Motor neuron (in vitro differentiated cells): ENCODE measurements around the gene TMTC3. TPM values are rescaled to one million over a fixed set of nuclear protein-coding genes. Genes with fewer than 3 reads are reported as not detected.

Experiments
- ATAC-seq, 8 experiments: fragments of 200-7000 bp; cut with Tn5 transposase; replicated peaks in 6 of 8; 2 replicates each; pipeline ENCODE4 v1.8.0; 2021; ENCODE audit warnings: mild to moderate bottlenecking in 8 of 8, moderate library complexity in 8 of 8
- H3K27ac ChIP-seq, 2 donors: fragments of 250-450 bp; sonication (Bioruptor Pico); 2 replicates each; pipeline ENCODE4 v1.9.0; 2021; ENCODE audit warnings: antibody characterized with exemption in 2 of 2, mild to moderate bottlenecking in 2 of 2, moderate library complexity in 1 of 2
- H3K4me1 ChIP-seq, 2 donors: fragments of 250-450 bp; sonication (Bioruptor Pico); replicated peaks in 1 of 2; 2 replicates each; pipeline ENCODE4 v1.6.1; 2021; ENCODE audit warnings: antibody characterized with exemption in 2 of 2, mild to moderate bottlenecking in 2 of 2, moderate library complexity in 1 of 2
- H3K4me3 ChIP-seq, 5 donors: fragments of 250-450 bp; sonication (Bioruptor Pico); 2 replicates each; pipeline ENCODE4 v1.9.0; 2021; ENCODE audit warnings: antibody characterized with exemption in 5 of 5, mild to moderate bottlenecking in 5 of 5, moderate library complexity in 4 of 5
- WGBS, 10 experiments: fragments of 450-650 bp; shearing (Covaris generic); methylation state at CpG; one replicate each; pipeline ENCODE4 v1.0.0; 2022; 5-methylcytosine and 5-hydroxymethylcytosine counted together
- in situ Hi-C, 9 experiments: fragments of 400-800 bp; cut with MboI; loops; one replicate each; pipeline ENCODE4 v1.15.0; 2021; ENCODE audit warnings: low sequenced_read_pairs in 9 of 9, low pct_unique_long_range_greater_than_20kb in 2 of 9; ENCODE audit not compliant: unreplicated experiment in 9 of 9
- total RNA-seq, 8 experiments: library from RNA; unstranded; fragments of 300-600 nt; gene quantifications; 2 replicates each; pipeline versions ENCODE4 v1.2.3 to v1.2.4, GENCODE V29; 2022

Gene TMTC3
- total RNA-seq, 8 experiments from 2014 or later = 9.2 to 32.3 (median 14.5) TPM

DNA sequence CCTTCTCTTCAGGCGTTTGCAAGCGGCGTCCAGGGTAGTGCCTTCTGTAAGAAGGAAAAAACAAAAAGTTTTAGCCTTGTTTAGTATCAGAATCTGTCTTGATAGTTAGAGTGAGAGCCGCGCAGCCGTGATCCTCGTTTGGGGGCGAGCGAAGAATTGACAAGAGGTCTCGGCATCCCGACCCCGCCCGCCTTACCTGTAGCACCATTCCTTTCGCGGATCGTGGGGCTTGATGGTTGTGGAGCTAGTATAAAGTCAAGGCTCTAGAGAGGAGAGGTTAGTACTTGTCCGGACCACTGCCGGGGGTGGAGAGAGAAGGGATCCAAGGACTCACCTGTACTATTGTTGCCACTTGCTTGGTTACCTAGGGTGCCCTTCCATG, 494 bp downstream of the TMTC3 start:
- H3K27ac ChIP-seq = peak overlapping the region; percentile 11 to 64
- in situ Hi-C loops = no loop called here
- ATAC-seq = no peak
- peak overlapping the region; percentile 55 to 83 (median 73) for H3K4me3 ChIP-seq
- 0 to 20% (median 1%) methylated on average over 1 to 16 of the region's 18 CpGs; no CpG with 5 or more reads in 2 of the 10 experiments for WGBS, 10 experiments
- peaks cover 3 to 13% of the 10 kb centered on the region in 2 donors for H3K4me1 ChIP-seq

DNA sequence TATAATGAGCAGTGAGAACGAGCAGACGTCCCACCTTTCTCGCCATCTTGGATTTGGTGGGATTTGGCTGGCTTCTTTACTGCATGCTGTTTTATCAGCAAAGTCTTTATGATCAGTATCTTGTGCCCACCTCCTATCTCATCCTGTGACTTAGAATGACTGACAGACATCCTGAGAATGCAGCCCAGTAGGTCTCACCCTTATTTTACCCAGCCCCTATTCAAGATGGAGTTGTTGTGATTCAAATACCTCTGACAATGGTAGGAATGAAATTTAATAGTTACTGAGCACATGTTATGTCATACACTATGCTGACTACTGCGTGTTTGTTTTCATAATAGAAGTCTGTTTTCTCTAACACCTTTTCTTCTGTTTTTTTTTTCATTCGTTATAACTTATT, 1.9 kb downstream of the TMTC3 start:
- peaks cover 3 to 13% of the 10 kb centered on the region in 2 donors for H3K4me1 ChIP-seq
- H3K4me3 ChIP-seq = no peak overlapping the region
- no peak overlapping the region for H3K27ac ChIP-seq
- in situ Hi-C loops = no loop called here
- ATAC-seq = no peak
- WGBS, 10 experiments = 67 to 100% (median 92%) methylated on average over 1 to 5 of the region's 5 CpGs

DNA sequence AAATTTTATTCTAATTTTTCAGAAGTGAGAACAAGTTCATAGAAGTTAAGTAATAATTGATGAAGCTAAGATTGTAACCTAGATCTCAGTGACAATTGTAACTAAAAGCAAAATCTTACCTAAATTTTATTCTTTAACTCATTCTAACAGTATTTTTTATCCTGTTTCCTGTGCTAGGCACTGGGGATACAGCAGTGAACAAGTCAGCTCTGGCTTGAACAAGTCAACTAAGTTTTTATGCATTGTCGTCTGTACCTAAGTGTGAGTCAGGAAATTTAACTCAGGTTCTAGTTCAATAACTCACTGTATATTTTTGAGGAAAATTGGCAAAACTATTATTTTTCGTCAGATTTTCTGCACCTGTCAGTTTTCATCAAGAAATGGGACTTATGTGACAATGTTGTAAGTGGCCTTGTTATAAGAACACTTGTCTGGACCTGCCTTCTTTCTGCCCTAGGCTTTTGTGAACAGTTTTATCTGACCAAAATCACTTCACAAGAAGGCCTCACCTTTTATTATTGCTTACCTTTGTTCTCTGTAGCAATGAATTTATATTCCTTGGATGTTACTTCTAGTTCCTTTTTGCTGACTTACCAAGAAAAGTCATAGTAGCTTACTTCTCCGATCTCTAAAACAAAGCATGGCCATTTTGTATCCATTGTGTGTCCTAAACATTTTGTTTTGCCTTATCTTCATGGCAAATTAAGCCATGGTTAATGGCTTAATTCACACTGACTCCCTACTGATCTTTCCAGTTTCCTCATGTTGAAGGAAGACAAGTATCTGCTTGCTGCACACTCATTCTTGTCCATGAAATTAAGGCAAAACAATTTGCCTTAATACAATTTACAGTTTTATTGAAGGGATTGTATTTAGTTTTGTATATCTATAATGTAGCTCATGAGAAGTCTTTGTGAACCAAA, 2.7 kb downstream of the TMTC3 start:
- WGBS, 10 experiments = 20 to 100% (median 85%) methylated on average over 1 to 3 of the region's 3 CpGs
- ATAC-seq = no peak
- in situ Hi-C loops = no loop called here
- Histone ChIP-seq H3K27ac (no peak overlapping the region), H3K4me3 (no peak overlapping the region), H3K4me1 (peaks cover 3 to 13% of the 10 kb centered on the region in 2 donors)

DNA sequence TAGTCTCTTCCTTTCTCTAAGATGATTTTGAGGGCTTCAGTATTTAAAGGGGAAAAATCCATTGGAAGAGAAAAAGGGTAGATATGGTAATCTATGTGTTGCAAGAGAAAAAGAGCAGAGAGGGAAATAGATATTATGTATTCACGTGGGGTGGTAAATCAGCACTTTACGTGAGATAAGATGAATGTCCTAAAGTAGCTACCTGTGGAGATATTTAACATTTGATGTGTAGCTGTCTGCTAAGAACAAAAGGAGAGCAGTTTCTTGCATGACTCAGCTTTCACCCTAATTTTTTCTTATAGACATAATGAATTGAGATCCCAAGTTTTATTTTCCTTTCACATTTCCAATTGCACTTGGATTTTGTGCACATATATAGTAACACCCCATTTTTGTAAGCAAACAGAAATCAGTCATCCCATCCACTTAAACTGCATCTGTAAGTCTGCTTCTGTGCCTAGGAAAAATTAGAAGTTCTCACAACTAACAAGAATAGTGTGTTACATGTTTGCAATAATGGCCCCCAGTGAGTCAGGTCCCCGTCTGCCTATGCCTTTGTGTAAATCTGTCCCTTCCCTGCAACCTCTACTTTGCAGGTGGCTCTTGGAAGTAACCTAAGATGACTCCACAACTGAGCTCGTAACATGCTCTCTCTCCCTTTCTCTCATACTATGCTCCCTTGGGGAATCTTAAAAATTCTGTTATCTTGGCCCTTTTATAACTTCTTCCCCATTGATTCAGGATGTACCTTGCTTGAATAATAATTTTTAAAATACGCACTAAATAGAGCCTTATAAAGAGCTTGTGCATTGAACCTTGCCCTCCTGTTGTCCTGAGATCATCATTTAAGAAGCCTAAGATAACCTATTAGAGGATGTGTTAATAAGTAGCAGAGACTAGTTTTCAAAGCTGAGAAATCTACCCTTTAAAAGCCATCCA, 3.7 kb downstream of the TMTC3 start:
- H3K4me3 ChIP-seq = no peak overlapping the region
- H3K4me1 ChIP-seq = peaks cover 3 to 12% of the 10 kb centered on the region in 2 donors
- no peak overlapping the region for H3K27ac ChIP-seq
- in situ Hi-C loops = no loop called here
- no peak for ATAC-seq
- 29 to 100% (median 63%) methylated on average over 2 to 4 of the region's 5 CpGs for WGBS, 10 experiments

DNA sequence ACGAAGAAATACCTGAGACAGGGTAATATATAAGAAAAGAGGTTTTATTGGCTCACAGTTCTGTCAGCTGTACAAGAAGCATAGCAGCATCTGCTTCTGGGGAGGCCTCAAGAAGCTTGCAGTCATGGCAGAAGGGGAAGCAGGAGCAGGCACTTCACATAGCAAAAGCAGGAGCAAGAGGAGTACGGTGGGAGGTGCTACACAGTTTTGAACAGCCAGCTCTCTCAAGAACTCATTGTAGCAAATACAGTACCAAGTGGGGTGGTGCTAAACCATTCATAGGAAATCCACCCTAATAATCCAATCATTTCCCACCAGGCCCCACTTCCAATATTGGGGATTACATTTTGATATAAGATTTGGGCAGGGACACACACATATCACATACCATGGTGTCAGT, 8.0 kb downstream of the TMTC3 start:
- no peak overlapping the region for H3K27ac ChIP-seq
- WGBS, 10 experiments = 94 to 100% (median 100%) methylated on average over 1 to 2 of the region's 2 CpGs; no CpG with 5 or more reads in 5 of the 10 experiments
- no peak for ATAC-seq
- no peak overlapping the region for H3K4me3 ChIP-seq
- peaks cover 0 to 3% of the 10 kb centered on the region in 2 donors for H3K4me1 ChIP-seq
- in situ Hi-C loops = loop anchor here in 2 of 9 experiments (25.0 kb wide), 1 partner anchor 837 kb away; no protein-coding TSS in a partner anchor

DNA sequence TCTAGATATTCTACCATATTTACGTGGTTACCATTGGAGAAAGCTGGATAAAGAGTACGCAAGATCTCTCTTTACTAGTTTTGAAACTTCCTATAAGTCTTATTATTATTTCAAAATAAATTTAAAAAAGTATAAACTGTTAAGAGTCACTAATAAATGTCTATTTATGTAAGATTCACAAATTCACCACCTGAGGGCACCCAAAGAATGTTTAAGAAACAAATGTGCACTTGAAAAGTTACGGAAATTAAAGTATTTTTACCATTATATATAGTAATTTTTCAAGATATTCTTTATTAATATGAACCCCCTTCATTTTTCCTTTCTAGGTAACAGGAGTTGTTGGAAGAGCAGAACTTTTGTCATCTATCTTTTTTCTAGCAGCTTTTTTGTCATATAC, 11.9 kb downstream of the TMTC3 start:
- H3K27ac ChIP-seq = no peak overlapping the region
- 66 to 96% (median 89%) methylated on average over 1 to 3 of the region's 3 CpGs for WGBS, 10 experiments
- in situ Hi-C loops = loop anchor here in 2 of 9 experiments (25.0 kb wide), 1 partner anchor 833 kb away; no protein-coding TSS in a partner anchor

DNA sequence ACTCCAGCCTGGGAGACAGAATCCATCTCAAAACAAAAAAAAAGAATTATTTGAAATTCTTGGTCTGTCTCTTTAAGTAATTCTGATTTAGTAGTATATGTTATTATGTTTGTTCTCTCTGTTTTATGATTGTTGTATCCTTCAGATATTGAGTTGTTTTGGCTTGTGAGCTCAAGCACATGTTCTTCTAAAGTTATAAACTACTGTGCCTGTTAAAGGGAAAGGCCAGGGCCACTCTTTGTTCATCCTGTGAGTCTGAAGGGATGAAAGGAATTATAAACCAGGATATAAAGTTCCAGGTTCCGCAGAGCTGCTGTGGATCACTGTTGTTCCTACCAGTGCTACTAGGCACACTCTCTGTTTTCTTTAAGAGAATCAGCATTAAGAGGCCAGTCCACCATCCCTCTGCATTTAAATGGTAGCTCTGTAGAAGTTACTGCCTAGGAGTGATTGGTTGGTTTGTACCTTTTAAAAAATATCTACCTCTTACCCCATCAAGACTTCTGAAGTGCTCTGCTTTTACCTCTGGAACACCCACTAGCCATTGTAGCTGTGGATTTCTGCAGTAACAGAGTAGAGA, 14.1 kb downstream of the TMTC3 start:
- in situ Hi-C loops = loop anchor here in 2 of 9 experiments (25.0 kb wide), 1 partner anchor 831 kb away; no protein-coding TSS in a partner anchor
- no peaks in the 10 kb centered on the region for H3K4me1 ChIP-seq
- H3K4me3 ChIP-seq = no peak overlapping the region
- no peak overlapping the region for H3K27ac ChIP-seq
- ATAC-seq = no peak
- 56 to 100% (median 90%) methylated on average over 1 of the region's 1 CpG; no CpG with 5 or more reads in 4 of the 10 experiments for WGBS, 10 experiments

More for the DNA sequence above, 11.9 kb downstream of the TMTC3 start:
- no peak overlapping the region for H3K4me3 ChIP-seq
- no peak for ATAC-seq
- no peaks in the 10 kb centered on the region for H3K4me1 ChIP-seq

DNA sequence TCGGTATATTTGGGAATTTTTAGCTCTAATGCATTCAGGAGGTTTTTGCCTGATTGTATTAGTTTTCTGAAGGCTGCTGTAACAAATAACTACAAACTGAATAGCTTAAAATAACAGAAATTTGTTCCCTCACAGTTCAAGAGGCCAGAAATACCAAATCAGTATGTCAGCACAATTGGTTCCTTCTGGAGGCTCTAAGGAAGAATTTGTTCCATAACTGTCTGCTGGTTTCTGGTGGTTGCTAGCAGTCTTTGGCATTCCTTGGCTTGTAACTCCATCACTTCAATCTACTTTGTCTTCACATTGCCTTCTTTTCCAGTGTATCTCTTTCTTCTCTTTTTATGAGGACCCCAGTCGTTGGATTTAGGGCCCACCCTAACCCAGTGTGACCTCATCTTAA, 21.3 kb downstream of the TMTC3 start:
- Histone ChIP-seq H3K4me1 (no peaks in the 10 kb centered on the region), H3K27ac (no peak overlapping the region), H3K4me3 (no peak overlapping the region)
- in situ Hi-C loops = loop anchor here in 2 of 9 experiments (25.0 kb wide), 1 partner anchor 824 kb away; no protein-coding TSS in a partner anchor
- no peak for ATAC-seq
- WGBS, 10 experiments = 92 to 100% (median 100%) methylated on average over 1 to 2 of the region's 2 CpGs; no CpG with 5 or more reads in 2 of the 10 experiments

DNA sequence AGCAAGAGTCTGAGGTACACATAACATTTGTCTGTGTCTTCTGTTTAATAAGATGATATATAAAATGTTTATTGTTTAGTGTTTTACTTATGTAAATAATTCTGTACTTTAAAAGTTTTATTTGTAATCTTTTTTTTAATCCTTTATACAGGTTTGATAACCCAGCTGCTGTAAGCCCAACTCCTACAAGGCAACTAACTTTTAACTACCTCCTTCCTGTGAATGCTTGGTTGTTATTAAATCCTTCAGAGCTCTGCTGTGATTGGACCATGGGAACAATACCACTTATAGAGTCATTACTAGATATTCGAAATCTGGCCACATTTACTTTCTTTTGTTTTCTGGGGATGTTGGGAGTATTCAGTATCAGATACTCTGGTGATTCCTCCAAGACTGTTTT, 24.1 kb downstream of the TMTC3 start:
- Histone ChIP-seq H3K27ac (no peak overlapping the region), H3K4me3 (no peak overlapping the region), H3K4me1 (no peaks in the 10 kb centered on the region)
- ATAC-seq = no peak
- WGBS, 10 experiments = 92 to 100% (median 100%) methylated on average over 1 of the region's 1 CpG; no CpG with 5 or more reads in 3 of the 10 experiments
- in situ Hi-C loops = loop anchor here in 2 of 9 experiments (25.0 kb wide), 1 partner anchor 821 kb away; no protein-coding TSS in a partner anchor

DNA sequence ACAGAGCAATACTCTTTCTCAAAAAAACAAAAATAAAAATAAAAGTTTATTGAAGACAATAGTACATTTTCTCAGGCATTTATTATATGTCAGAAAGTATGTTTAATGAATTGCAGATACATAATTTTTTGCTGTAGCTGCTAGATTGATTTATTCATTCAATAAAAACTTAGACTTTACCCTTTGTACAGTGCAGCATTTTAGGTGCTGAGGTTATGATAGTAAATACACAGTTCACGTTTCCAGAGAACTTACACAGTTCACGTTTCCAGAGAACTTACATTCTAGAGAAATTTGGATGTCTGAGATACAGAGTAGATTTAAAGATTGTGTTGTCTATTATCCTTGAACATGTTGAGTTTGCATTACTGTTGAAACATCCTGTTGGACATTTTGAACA, 25.3 kb downstream of the TMTC3 start:
- in situ Hi-C loops = loop anchor here in 2 of 9 experiments (25.0 kb wide), 1 partner anchor 820 kb away; no protein-coding TSS in a partner anchor

DNA sequence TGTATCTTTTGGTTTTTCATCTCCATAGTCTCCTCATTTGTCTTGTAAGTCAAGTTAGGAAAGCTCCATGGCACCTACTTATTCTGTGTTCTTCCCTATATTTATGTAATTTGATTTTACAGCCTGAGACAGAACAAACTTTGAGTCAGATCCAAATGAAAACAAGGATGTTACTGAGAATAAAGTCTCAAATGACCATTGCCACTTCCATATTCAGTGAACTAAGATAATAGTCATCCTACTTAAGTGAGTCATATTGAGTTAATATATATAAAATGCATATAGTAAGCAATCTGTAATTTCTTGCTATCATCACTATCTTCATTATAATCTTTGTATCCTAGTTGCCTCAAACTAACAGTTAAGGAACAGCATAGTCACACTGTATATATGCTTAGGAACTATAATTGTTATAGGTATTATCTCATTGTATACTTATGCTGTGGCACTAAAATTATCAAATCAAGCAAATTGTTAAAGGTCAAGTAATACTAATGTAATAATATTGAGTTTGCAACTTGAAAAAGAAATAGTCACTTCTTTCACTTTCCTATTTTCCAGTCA, 30.8 kb downstream of the TMTC3 start:
- no peak overlapping the region for H3K27ac ChIP-seq
- H3K4me3 ChIP-seq = no peak overlapping the region

More for the DNA sequence above, 25.3 kb downstream of the TMTC3 start:
- Histone ChIP-seq H3K27ac (no peak overlapping the region), H3K4me1 (no peaks in the 10 kb centered on the region), H3K4me3 (no peak overlapping the region)
- WGBS, 10 experiments = 94 to 100% (median 100%) methylated on average over 1 to 2 of the region's 2 CpGs; no CpG with 5 or more reads in 3 of the 10 experiments
- no peak for ATAC-seq

DNA sequence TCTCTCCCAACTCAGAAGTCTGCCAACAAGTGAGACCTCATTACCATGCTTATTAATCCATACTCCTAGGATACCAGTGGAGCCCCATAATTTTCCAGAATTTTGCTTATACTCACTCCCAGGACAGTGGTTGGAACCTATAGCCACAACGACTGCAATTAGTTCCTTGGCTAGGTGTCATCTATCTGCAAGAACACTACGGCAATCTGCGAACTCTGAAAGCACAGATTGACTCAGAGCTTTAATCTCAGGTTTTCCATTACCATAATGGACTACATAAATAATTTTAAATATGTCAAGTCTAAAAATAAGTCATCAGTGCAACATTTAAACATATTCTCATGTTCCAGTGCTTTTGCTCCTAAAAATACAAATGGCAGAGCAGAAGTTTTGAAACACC, 33.4 kb downstream of the TMTC3 start:
- in situ Hi-C loops = no loop called here
- no peak for ATAC-seq
- no peaks in the 10 kb centered on the region for H3K4me1 ChIP-seq
- no peak overlapping the region for H3K4me3 ChIP-seq
- 57 to 100% (median 93%) methylated on average over 2 to 3 of the region's 3 CpGs; no CpG with 5 or more reads in 2 of the 10 experiments for WGBS, 10 experiments
- H3K27ac ChIP-seq = no peak overlapping the region

More for the DNA sequence above, 30.8 kb downstream of the TMTC3 start:
- in situ Hi-C loops = loop anchor here in 2 of 9 experiments (25.0 kb wide), 1 partner anchor 814 kb away; no protein-coding TSS in a partner anchor
- H3K4me1 ChIP-seq = no peaks in the 10 kb centered on the region
- ATAC-seq = no peak
